HEK293T (cell line): Measurements from ENCODE around the gene DLEC1.

ENCODE experiments used
- BHLHE40 ChIP-seq: fragments of 450-650 bp; IDR thresholded peaks from 2 replicates; pipeline ENCODE4 v1.6.1; 2016; ENCODE audit warnings: mild to moderate bottlenecking, moderate library complexity, borderline replicate concordance
- FOXA1 ChIP-seq: fragments of 450-650 bp; IDR thresholded peaks from 2 replicates; pipeline ENCODE4 v1.6.1; 2016; ENCODE audit warnings: mild to moderate bottlenecking
- FOXK2 ChIP-seq: fragments of 450-650 bp; IDR thresholded peaks from 2 replicates; pipeline ENCODE4 v1.6.1; 2016; ENCODE audit warnings: mild to moderate bottlenecking
- FOXM1 ChIP-seq: fragments of 450-650 bp; IDR thresholded peaks from 2 replicates; pipeline ENCODE4 v1.6.1; 2017; ENCODE audit warnings: mild to moderate bottlenecking, borderline replicate concordance
- HDGF ChIP-seq: fragments of 450-650 bp; IDR thresholded peaks from 2 replicates; pipeline ENCODE4 v1.6.1; 2017; ENCODE audit warnings: antibody characterized with exemption, borderline replicate concordance
- SUZ12 ChIP-seq: fragments of 450-650 bp; IDR thresholded peaks from 2 replicates; pipeline ENCODE4 v1.6.1; 2016; ENCODE audit warnings: mild to moderate bottlenecking
- TARDBP ChIP-seq: fragments of 450-650 bp; IDR thresholded peaks from 2 replicates; pipeline ENCODE4 v1.6.1; 2016

GRCh38 chr3:38020342-38020726 lies 18.7 kb upstream of the DLEC1 start:
- TF ChIP-seq FOXK2 (no peak), BHLHE40 (no peak), FOXA1 (no peak), SUZ12 (no peak), FOXM1 (no peak), TARDBP (no peak), HDGF (no peak)
